Measurements from ENCODE around the gene OBP2B. TPM values are rescaled to one million over a fixed set of nuclear protein-coding genes. Genes with fewer than 3 reads are reported as not detected.
"Not testable (repeated sequence)": the region's sequence is repeated elsewhere in the genome, so short reads cannot be mapped to it uniquely, and the experiment has no call there.

The OBP2B gene
- polyA plus RNA-seq, 1 donor (not counting 4 experiments of a cell fraction or from before 2014, with no cell fraction given), result not detected

- H3K27me3 ChIP-seq (ENCODE audit: control insufficient read depth, extremely low read depth, insufficient read depth, low read length); H3K4me3 ChIP-seq (ENCODE audit: control insufficient read depth in 2 of 3, extremely low read depth in 1 of 3, insufficient read depth in 2 of 3, low read depth in 1 of 3, low read length in 3 of 3); H3K4me2 ChIP-seq (ENCODE audit: control insufficient read depth, extremely low read depth, insufficient read depth, low read depth, low read length); H3K9me3 ChIP-seq (ENCODE audit: control insufficient read depth, low read depth, low read length); H2AFZ ChIP-seq (ENCODE audit: control insufficient read depth, low read length); FAIRE-seq; H3K9me1 ChIP-seq (ENCODE audit: control insufficient read depth, extremely low read depth, insufficient read depth, low read length); dilution Hi-C loops (cut with MboI; ENCODE audit: extremely low pct_ligation_motif_present, low sequenced_read_pairs); H3K36me3 ChIP-seq (ENCODE audit: control insufficient read depth in 2 of 2, extremely low read depth in 1 of 2, insufficient read depth in 2 of 2, low read length in 2 of 2); H4K20me1 ChIP-seq (ENCODE audit: control insufficient read depth, extremely low read depth, insufficient read depth, low read length); H3K79me2 ChIP-seq (ENCODE audit: control insufficient read depth, insufficient read depth, low read length); DNase-seq (ENCODE audit: low read depth, low spot score); H3K4me1 ChIP-seq (ENCODE audit: control insufficient read depth, extremely low read depth, insufficient read depth, low read length); H3K27ac ChIP-seq (ENCODE audit: control insufficient read depth, insufficient read depth, low read length); H3K9ac ChIP-seq (ENCODE audit: control insufficient read depth, extremely low read depth, insufficient read depth, low read length): not testable (repeated sequence)
Measured at GRCh38 chr9:133221994-133222393, 12.9 kb upstream of the OBP2B start.

- no peak for FAIRE-seq
Measured at GRCh38 chr9:133221177-133221809, 12.2 kb upstream of the OBP2B start.

DNA sequence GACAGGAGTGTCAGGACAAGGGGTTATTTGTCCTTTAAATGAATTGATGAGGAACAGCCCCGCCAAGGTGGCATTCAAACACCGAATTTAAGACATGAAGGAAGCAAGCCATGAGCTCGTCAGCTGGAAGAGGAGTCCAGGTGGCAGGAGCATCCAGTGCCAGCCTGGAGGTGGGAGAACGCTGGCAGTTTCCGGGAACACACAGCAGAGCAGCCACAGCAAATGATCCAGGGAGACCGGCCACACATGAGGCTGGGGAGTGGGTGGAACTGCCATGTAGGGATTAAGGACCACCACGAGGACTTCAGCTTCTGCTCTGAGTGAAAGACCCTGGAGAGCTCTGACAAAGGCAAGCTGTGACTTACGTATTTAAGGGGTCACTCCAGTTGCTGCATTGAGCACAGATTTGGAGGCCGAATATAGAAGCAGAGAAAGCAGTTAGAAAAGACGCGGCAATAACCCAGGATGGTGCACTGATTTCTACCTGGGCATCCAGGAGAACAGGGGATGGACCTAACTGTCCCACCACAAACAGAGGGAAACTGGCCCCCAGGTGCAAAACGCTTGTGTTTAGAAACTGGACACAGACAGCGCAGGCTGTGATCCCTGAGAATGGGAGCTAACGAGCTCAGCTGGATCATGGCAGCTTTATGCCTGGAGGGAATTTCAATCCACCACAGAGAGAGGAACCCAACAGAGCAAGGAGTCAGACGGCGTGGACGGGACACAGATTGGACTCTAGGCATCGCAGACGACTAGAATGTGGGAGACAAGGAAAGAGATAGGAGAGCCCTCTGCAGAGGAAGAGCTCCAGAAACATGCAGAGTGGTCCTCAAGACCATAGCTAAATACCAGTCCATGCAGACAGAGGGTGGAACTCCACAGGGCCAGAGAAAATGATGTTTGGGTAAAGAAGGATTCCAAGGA, 9.3 kb upstream of the OBP2B start:
- H4K20me1 ChIP-seq (ENCODE audit: control insufficient read depth, extremely low read depth, insufficient read depth, low read length); H3K27me3 ChIP-seq (ENCODE audit: control insufficient read depth, extremely low read depth, insufficient read depth, low read length); H3K9ac ChIP-seq (ENCODE audit: control insufficient read depth, extremely low read depth, insufficient read depth, low read length); H3K9me1 ChIP-seq (ENCODE audit: control insufficient read depth, extremely low read depth, insufficient read depth, low read length); DNase-seq (ENCODE audit: low read depth, low spot score); H3K4me3 ChIP-seq (ENCODE audit: control insufficient read depth in 2 of 3, extremely low read depth in 1 of 3, insufficient read depth in 2 of 3, low read depth in 1 of 3, low read length in 3 of 3); dilution Hi-C loops (cut with MboI; ENCODE audit: extremely low pct_ligation_motif_present, low sequenced_read_pairs); H2AFZ ChIP-seq (ENCODE audit: control insufficient read depth, low read length); H3K4me2 ChIP-seq (ENCODE audit: control insufficient read depth, extremely low read depth, insufficient read depth, low read depth, low read length); H3K27ac ChIP-seq (ENCODE audit: control insufficient read depth, insufficient read depth, low read length); H3K4me1 ChIP-seq (ENCODE audit: control insufficient read depth, extremely low read depth, insufficient read depth, low read length); H3K36me3 ChIP-seq (ENCODE audit: control insufficient read depth in 2 of 2, extremely low read depth in 1 of 2, insufficient read depth in 2 of 2, low read length in 2 of 2); FAIRE-seq; H3K79me2 ChIP-seq (ENCODE audit: control insufficient read depth, insufficient read depth, low read length); H3K9me3 ChIP-seq (ENCODE audit: control insufficient read depth, low read depth, low read length): not testable (repeated sequence)

More at GRCh38 chr9:133221177-133221809, 12.2 kb upstream of the OBP2B start:
- no peaks in the 10 kb centered on the region for H3K9me1 ChIP-seq (ENCODE audit: control insufficient read depth, extremely low read depth, insufficient read depth, low read length)
- H3K36me3 ChIP-seq (ENCODE audit: control insufficient read depth in 2 of 2, extremely low read depth in 1 of 2, insufficient read depth in 2 of 2, low read length in 2 of 2), result no peaks in the 10 kb centered on the region
- H3K4me1 ChIP-seq (ENCODE audit: control insufficient read depth, extremely low read depth, insufficient read depth, low read length), result no peaks in the 10 kb centered on the region
- no peak overlapping the region for H2AFZ ChIP-seq (ENCODE audit: control insufficient read depth, low read length)
- no peak overlapping the region for H3K9ac ChIP-seq (ENCODE audit: control insufficient read depth, extremely low read depth, insufficient read depth, low read length)
- H3K27me3 ChIP-seq (ENCODE audit: control insufficient read depth, extremely low read depth, insufficient read depth, low read length), result peaks cover 6% of the 10 kb centered on the region
- no peak overlapping the region for H3K4me2 ChIP-seq (ENCODE audit: control insufficient read depth, extremely low read depth, insufficient read depth, low read depth, low read length)
- no peak overlapping the region for H3K4me3 ChIP-seq (ENCODE audit: control insufficient read depth in 2 of 3, extremely low read depth in 1 of 3, insufficient read depth in 2 of 3, low read depth in 1 of 3, low read length in 3 of 3)
- H3K27ac ChIP-seq (ENCODE audit: control insufficient read depth, insufficient read depth, low read length), result no peak overlapping the region
- no peaks in the 10 kb centered on the region for H3K79me2 ChIP-seq (ENCODE audit: control insufficient read depth, insufficient read depth, low read length)
- DNase-seq (ENCODE audit: low read depth, low spot score), result no peak
- H3K9me3 ChIP-seq (ENCODE audit: control insufficient read depth, low read depth, low read length), result no peaks in the 10 kb centered on the region
- no peaks in the 10 kb centered on the region for H4K20me1 ChIP-seq (ENCODE audit: control insufficient read depth, extremely low read depth, insufficient read depth, low read length)
- TF ChIP-seq CTCF (optimal IDR thresholded peaks at IDR 0.05 in 1 of 3, IDR thresholded peaks at IDR 0.05 in 1 of 3, conservative IDR thresholded peaks at IDR 0.05 in 1 of 3; ENCODE audit: extremely low read depth in 1 of 3, insufficient read depth in 2 of 3, low read length in 3 of 3) (no peak), EZH2 (IDR thresholded peaks at IDR 0.05; ENCODE audit: low read length) (no peak)
- dilution Hi-C loops (cut with MboI; ENCODE audit: extremely low pct_ligation_motif_present, low sequenced_read_pairs), result no loop called here

DNA sequence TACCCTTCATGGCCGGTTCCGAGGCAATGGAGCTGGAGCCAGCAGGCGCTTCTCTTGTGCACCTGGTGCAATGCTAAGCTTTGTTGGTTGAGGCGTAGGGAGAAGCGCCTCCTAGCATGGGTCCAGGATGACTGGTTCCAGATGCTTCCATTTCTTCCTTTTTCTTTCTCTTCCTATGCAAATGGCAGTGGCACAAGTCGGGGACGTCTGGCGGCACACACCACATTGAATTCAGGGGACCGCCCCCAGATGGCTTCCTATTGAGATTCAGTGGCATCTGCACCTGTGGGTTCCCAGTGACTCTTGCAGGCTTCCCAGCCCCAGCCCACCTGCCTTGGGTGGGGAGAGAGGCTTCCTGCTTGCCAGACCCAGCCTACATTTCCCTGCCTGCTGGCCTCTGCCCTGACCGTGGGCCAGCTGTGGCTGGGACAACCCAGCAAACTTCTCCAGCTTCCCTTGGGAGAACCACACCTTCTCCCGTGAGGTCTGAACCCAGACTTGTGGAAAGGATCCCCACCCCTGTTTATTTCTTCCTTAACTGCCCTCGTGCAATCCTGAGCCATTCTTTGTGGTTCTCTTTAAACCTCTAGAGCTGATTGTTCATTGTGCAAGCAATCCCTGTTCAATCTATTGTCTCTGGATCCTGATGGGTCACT, 8.4 kb upstream of the OBP2B start:
- FAIRE-seq; H3K27ac ChIP-seq (ENCODE audit: control insufficient read depth, insufficient read depth, low read length); H4K20me1 ChIP-seq (ENCODE audit: control insufficient read depth, extremely low read depth, insufficient read depth, low read length); H3K27me3 ChIP-seq (ENCODE audit: control insufficient read depth, extremely low read depth, insufficient read depth, low read length); H3K79me2 ChIP-seq (ENCODE audit: control insufficient read depth, insufficient read depth, low read length); dilution Hi-C loops (cut with MboI; ENCODE audit: extremely low pct_ligation_motif_present, low sequenced_read_pairs); H3K9me3 ChIP-seq (ENCODE audit: control insufficient read depth, low read depth, low read length); H2AFZ ChIP-seq (ENCODE audit: control insufficient read depth, low read length); H3K9me1 ChIP-seq (ENCODE audit: control insufficient read depth, extremely low read depth, insufficient read depth, low read length); H3K4me1 ChIP-seq (ENCODE audit: control insufficient read depth, extremely low read depth, insufficient read depth, low read length); H3K36me3 ChIP-seq (ENCODE audit: control insufficient read depth in 2 of 2, extremely low read depth in 1 of 2, insufficient read depth in 2 of 2, low read length in 2 of 2); H3K4me2 ChIP-seq (ENCODE audit: control insufficient read depth, extremely low read depth, insufficient read depth, low read depth, low read length); H3K4me3 ChIP-seq (ENCODE audit: control insufficient read depth in 2 of 3, extremely low read depth in 1 of 3, insufficient read depth in 2 of 3, low read depth in 1 of 3, low read length in 3 of 3); H3K9ac ChIP-seq (ENCODE audit: control insufficient read depth, extremely low read depth, insufficient read depth, low read length); DNase-seq (ENCODE audit: low read depth, low spot score): not testable (repeated sequence)
